Mesodermal cell (in vitro differentiated cells): ENCODE results near the gene CLUH. TPM values are rescaled to one million over a fixed set of nuclear protein-coding genes. Genes with fewer than 3 reads are reported as not detected.

Source experiments
- H3K27ac ChIP-seq: 2 replicates; pipeline ENCODE4 v1.7.0; 2013; ENCODE audit warnings: mild to moderate bottlenecking, low read depth, low read length, moderate library complexity; ENCODE audit not compliant: severe bottlenecking
- H3K36me3 ChIP-seq: 2 replicates; pipeline ENCODE4 v1.7.1; 2013; ENCODE audit warnings: mild to moderate bottlenecking, low read length, moderate library complexity; ENCODE audit not compliant: control insufficient read depth, insufficient read depth
- H3K4me1 ChIP-seq: one replicate; pipeline ENCODE4 v1.7.1; 2013; ENCODE audit warnings: mild to moderate bottlenecking, low read length; ENCODE audit not compliant: insufficient read depth, control insufficient read depth, poor library complexity, severe bottlenecking
- H3K4me3 ChIP-seq: 2 replicates; pipeline ENCODE4 v1.7.0; 2013; ENCODE audit warnings: low read length, control low read depth, mild to moderate bottlenecking; ENCODE audit not compliant: insufficient read depth, poor library complexity, severe bottlenecking; ENCODE audit errors: extremely low read depth
- H3K9me3 ChIP-seq: 2 replicates; pipeline ENCODE4 v1.7.1; 2013; ENCODE audit warnings: mild to moderate bottlenecking, low read length, moderate library complexity; ENCODE audit not compliant: control insufficient read depth
- WGBS, 2 experiments: methylation state at CpG; one replicate each; pipeline ENCODE4 v1.1.5; 2013; ENCODE audit warnings: missing lambda C conversion rate in 2 of 2; ENCODE audit not compliant: insufficient coverage in 2 of 2; 5-methylcytosine and 5-hydroxymethylcytosine counted together
- polyA plus RNA-seq, 2 experiments: library from polyadenylated mRNA; stranded (reverse); fragments of 50-300 nt; gene quantifications; one replicate each; pipeline ENCODE4 v1.2.3, GENCODE V29; 2013

CLUH gene
- 22.0 TPM for polyA plus RNA-seq (2013, experiment 1 of 2)
- polyA plus RNA-seq (2013, experiment 2 of 2): 16.7 TPM

DNA sequence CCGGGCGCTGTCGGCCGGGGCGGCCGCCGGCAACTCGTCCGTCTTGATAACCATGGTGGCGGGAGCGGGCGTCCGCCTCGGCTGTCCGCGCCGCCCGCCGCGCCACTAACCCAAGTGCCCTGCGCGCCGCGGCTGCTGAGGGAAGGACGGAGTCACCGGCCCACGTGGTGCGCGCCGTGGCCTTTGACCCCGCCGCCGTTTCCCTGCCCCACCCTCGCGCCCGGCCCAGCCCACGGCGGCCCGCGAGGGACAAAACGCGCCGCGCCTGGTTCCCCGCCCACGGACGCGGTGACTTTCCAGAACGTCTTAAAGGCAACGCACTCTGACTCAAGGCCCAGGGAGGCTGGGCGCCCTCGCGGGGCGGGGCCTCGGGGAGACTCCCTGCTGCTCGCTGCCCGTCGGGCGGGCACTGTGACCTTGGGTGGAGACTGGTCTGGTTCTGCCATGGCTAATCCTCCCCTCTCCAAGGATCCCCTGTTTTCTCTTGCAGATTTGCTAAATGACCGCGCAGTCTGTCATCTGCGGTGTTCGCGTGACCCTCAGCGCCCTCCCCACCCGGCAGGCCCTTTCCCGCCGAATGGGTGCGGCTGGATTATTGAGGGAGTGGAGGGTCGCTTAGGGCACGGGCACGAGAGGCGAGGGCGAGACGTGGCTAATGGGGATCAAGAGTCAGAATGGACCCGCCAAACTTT, at the start of gene CLUH:
TSS of gene CLUH (minus strand) at position 157 of the 692 bp plus-strand sequence. CDS start at position 54, 103 bp downstream.
- Histone ChIP-seq H3K4me1 (peaks cover 21% of the 10 kb centered on the region), H3K9me3 (no peaks in the 10 kb centered on the region), H3K36me3 (no peaks in the 10 kb centered on the region), H3K4me3 (peak within 1 kb of the TSS; percentile 61), H3K27ac (no peak within 1 kb of the TSS)
- 14 to 17% methylated on average over 48 to 75 of the region's 76 CpGs for WGBS, 2 experiments

GRCh38 chr17:2758870-2759269, 47.3 kb upstream of the CLUH start:
- Histone ChIP-seq H3K36me3 (no peaks in the 10 kb centered on the region), H3K9me3 (no peaks in the 10 kb centered on the region), H3K4me1 (no peaks in the 10 kb centered on the region), H3K4me3 (no peak overlapping the region), H3K27ac (no peak overlapping the region)
- WGBS, 2 experiments: 77 to 83% methylated on average over 2 to 4 of the region's 4 CpGs

DNA sequence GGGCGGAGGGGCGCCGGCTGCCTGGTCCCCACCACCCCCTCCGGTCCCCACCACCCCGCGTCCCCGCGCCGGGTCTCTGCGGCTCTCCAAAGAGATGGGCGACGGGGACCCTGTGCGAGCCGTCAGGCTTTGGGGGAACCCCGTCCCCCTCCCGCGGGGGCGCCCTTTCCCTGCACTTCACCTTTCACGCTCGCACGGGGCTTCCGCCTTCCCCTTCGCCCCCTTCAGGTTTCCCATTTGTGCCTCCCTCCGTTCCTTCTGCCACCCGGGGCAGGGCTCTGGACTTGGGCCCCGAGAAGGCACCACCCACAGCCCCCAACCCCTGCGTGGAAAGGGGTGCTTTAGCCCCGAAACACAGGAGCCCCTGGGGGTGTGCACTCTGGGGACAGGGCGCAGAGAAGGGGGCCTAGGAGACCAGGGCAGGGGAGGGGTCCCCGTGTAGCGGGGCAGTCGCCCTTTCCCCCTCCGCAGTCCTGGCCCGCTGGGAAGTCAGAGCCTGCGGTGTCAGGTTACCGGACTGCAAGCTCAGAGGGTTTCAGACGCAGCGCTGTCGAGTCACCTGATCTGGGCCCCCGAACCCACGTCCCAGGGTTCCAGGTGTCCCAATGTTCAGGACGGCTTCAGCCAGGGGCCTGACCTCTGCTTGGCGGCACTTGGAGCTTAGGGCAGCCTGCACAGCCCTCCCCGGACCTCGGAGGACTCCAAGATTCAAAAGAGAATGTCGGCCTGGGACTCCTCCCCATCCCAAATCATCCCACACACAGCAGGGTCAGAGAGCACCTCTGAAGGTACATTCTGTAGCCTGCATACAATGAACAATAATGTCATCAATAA, 44.5 kb upstream of the CLUH start:
- H3K27ac ChIP-seq: no peak overlapping the region
- H3K4me1 ChIP-seq: no peaks in the 10 kb centered on the region
- H3K36me3 ChIP-seq: no peaks in the 10 kb centered on the region
- H3K4me3 ChIP-seq: peak overlapping the region; percentile 27
- no peaks in the 10 kb centered on the region for H3K9me3 ChIP-seq
- WGBS, 2 experiments: 1 to 2% methylated on average over 31 to 36 of the region's 46 CpGs

DNA sequence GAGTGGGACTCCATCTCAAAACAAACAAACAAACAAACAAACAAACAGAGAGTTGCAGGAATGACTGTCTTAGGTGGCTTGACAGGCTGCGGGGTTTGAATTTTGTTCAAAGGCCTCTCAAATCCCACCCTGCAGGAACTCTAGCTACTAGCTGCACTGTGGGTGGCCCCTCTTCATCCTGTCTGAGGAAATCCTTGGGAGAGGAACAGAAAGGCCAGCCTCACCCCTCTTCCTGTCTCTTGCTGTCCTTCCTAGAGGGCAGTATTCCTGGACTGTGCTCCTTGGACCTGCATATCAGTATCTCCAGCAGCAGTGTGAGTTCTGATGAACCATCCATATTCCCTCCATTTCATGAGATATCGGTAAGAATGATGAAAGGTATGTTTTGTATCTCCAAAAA, 39.9 kb upstream of the CLUH start:
- H3K4me3 ChIP-seq: no peak overlapping the region
- no peak overlapping the region for H3K27ac ChIP-seq
- H3K9me3 ChIP-seq: no peaks in the 10 kb centered on the region
- no peaks in the 10 kb centered on the region for H3K36me3 ChIP-seq
- H3K4me1 ChIP-seq: no peaks in the 10 kb centered on the region
- WGBS, 2 experiments: 20 to 70% methylated on average over 1 to 2 of the region's 2 CpGs

DNA sequence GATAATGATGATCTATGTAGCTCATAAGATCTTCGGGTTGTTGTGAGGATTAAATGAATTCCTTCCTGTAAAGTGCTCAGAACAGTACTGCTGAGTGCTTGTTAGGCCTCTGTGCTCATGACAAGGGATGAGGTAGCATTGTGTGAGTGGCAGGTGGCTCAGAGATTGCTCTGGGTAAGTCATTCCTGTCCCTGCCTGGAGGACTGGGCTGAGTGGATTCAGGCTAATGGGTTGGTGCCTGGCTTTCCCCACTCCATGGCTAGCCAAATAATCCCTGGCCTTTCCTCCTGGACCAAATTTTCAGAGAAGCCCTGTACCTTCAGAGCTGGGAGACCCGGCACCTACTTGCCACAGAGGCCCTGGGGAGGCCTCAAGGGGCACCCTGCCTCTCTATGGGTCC, 39.2 kb upstream of the CLUH start:
- Histone ChIP-seq H3K27ac (no peak overlapping the region), H3K36me3 (no peaks in the 10 kb centered on the region), H3K9me3 (no peaks in the 10 kb centered on the region), H3K4me1 (no peaks in the 10 kb centered on the region), H3K4me3 (no peak overlapping the region)
- 90 to 100% methylated on average over 1 to 2 of the region's 2 CpGs for WGBS, 2 experiments

- Histone ChIP-seq H3K4me3 (no peak overlapping the region), H3K27ac (no peak overlapping the region), H3K9me3 (no peaks in the 10 kb centered on the region), H3K36me3 (no peaks in the 10 kb centered on the region), H3K4me1 (no peaks in the 10 kb centered on the region)
- WGBS, 2 experiments: 0 to 1% methylated on average over 20 to 30 of the region's 35 CpGs
Observed at GRCh38 chr17:2749784-2750181, 38.2 kb upstream of the CLUH start.

DNA sequence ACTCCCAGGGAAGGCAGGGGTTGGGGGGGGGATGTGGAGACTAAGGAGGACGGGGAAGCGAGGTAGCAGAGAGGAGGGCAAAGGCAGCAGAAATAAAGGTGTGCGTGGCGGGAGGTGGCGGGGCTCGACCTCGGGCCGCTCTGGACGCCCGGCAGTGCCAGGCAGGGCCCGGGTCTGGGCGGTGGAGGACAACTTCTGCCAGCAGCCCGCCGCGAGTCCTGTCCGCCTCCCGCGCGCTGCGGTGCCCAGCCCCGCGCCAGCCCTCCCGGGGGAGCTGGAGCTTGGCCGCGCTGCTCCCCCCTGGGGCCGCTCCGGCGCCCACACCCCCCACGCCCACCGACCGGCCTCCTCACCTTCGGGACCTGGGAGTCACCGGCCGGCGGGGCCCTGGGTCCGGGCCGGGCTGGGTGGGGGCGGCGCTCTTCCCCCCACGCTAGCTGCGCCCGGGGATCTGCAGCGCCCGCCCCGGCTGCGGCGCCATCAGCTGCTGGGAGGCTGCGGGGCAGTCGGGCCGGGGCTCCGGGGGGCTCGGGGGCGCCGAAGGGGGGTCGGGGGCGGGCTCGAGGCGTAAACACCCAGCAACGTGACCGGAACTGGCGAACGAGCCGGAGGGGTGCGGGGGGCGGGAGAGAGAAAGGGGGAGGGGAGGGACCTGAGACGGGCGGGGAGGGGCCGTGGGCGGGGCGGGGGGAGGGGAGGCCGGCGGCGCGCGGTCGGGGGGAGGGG, 37.7 kb upstream of the CLUH start, which contains the start of gene CCDC92B:
TSS of gene CCDC92B (minus strand) at position 595 of the 726 bp plus-strand sequence. CDS start 14,507 bp downstream, outside the sequence.
- no peak within 1 kb of the TSS for H3K27ac ChIP-seq
- H3K4me3 ChIP-seq: peak within 1 kb of the TSS; percentile 24
- 5% methylated on average over 26 to 28 of the region's 76 CpGs for WGBS, 2 experiments
- H3K9me3 ChIP-seq: no peaks in the 10 kb centered on the region
- no peaks in the 10 kb centered on the region for H3K4me1 ChIP-seq
- H3K36me3 ChIP-seq: no peaks in the 10 kb centered on the region

DNA sequence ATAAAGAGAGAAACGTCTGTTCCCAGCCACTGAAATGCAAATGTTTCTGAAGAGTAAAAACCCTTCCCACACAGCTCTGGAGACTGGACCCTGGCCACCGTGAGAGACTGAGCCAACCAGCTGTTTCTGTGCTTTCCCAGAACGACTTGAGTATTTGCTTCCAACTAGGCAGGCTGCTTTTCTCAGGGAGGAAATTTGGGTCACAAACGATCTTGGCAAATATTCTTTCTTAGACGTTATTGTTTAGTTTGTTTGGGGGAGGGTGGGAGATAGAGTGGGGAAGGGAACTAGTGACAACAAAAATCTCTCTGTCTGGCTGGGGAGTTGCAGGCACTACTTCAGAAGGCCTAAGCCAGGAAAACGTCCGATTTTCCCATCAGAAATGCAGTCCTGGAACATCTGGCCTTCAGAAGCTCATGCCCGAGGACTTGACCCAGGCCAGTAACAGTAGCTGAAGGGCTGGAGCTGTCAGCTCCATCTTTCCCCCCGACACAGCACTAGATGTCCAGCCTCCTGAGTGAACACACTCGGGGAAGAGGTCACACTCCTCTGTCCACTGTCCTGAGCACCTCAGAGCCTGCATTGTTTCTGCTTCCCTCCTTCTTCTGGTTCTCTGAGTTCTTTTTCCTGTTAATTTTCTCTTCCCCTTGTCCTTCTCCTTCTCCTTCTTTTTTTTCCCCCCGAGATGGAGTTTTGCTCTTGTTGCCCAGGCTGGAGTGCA, 33.9 kb upstream of the CLUH start:
- WGBS, 2 experiments: 64 to 74% methylated on average over 9 to 11 of the region's 11 CpGs
- Histone ChIP-seq H3K4me1 (no peaks in the 10 kb centered on the region), H3K9me3 (no peaks in the 10 kb centered on the region), H3K36me3 (no peaks in the 10 kb centered on the region), H3K27ac (no peak overlapping the region), H3K4me3 (no peak overlapping the region)

GRCh38 chr17:2737693-2738092, 26.1 kb upstream of the CLUH start:
- Histone ChIP-seq H3K27ac (no peak overlapping the region), H3K9me3 (no peaks in the 10 kb centered on the region), H3K4me1 (no peaks in the 10 kb centered on the region), H3K36me3 (no peaks in the 10 kb centered on the region), H3K4me3 (no peak overlapping the region)
- 92 to 94% methylated on average over 14 to 15 of the region's 15 CpGs for WGBS, 2 experiments

DNA sequence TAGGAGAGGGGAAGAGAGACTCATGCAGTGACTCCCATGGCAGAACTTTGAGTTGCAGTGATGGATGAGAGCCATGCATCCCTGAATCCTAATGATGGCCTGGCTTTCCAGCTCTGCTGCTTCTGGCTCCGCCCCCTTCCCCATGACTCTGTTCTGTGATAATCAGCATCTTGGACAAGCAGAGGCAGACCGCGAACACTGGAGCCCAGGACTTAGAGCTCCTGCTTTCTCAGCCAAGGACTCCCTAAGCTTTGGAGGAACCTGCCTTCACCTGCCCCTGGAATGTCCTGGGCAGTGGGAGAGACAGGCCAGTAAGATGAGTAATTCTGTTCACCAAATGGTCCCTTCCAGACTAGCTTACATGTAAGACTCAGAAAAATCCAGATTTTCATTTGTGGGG, 25.4 kb upstream of the CLUH start:
- Histone ChIP-seq H3K4me3 (no peak overlapping the region), H3K9me3 (no peaks in the 10 kb centered on the region), H3K27ac (no peak overlapping the region), H3K36me3 (no peaks in the 10 kb centered on the region), H3K4me1 (no peaks in the 10 kb centered on the region)
- 90 to 98% methylated on average over 3 of the region's 3 CpGs for WGBS, 2 experiments
